Stimulated activated CD8-positive, alpha-beta memory T cell treated with anti-CD3 and anti-CD28 coated beads, Interleukin-4, amount 100 ng/mL, for 4 hours (primary cell): ENCODE measurements around the gene CFAP92.

Source experiments
- DNase-seq, 2 donors: peaks; one replicate each; pipeline ENCODE4 v3.0.0-alpha.2; 2020; ENCODE audit warnings: low read depth in 2 of 2, low spot score in 1 of 2

Gene CFAP92

GRCh38 chr3:129026728-129027543 lies 33.1 kb upstream of the CFAP92 start:
- DNase-seq: peak; percentile 71 to 83

GRCh38 chr3:129025691-129026435 lies 32.0 kb upstream of the CFAP92 start:
- DNase-seq: no peak

- DNase-seq: no peak
Observed at GRCh38 chr3:129025108-129025507, 31.2 kb upstream of the CFAP92 start.

GRCh38 chr3:129023909-129024308 lies 30.0 kb upstream of the CFAP92 start:
- no peak for DNase-seq

GRCh38 chr3:129023008-129023358 lies 29.1 kb upstream of the CFAP92 start:
- DNase-seq: no peak

- no peak for DNase-seq
Observed at GRCh38 chr3:129022114-129023007, 28.5 kb upstream of the CFAP92 start.

GRCh38 chr3:129021140-129021551 lies 27.3 kb upstream of the CFAP92 start:
- no peak for DNase-seq

GRCh38 chr3:129020691-129021090 lies 26.8 kb upstream of the CFAP92 start:
- no peak for DNase-seq

- no peak for DNase-seq
Observed at GRCh38 chr3:129019266-129019665, 25.4 kb upstream of the CFAP92 start.

GRCh38 chr3:129018751-129019150 lies 24.9 kb upstream of the CFAP92 start:
- DNase-seq: no peak

GRCh38 chr3:129018271-129018670 lies 24.4 kb upstream of the CFAP92 start:
- no peak for DNase-seq

- DNase-seq: no peak
Observed at GRCh38 chr3:129017484-129017899, 23.6 kb upstream of the CFAP92 start.

GRCh38 chr3:129016720-129017483 lies 23.0 kb upstream of the CFAP92 start:
- DNase-seq: no peak

- DNase-seq: no peak
Observed at GRCh38 chr3:129016356-129016719, 22.5 kb upstream of the CFAP92 start.

GRCh38 chr3:129015388-129016105 lies 21.7 kb upstream of the CFAP92 start:
- no peak for DNase-seq

- no peak for DNase-seq
Observed at GRCh38 chr3:129014793-129015345, 21.0 kb upstream of the CFAP92 start.

- DNase-seq: no peak
Observed at GRCh38 chr3:129014148-129014547, 20.3 kb upstream of the CFAP92 start.

- DNase-seq: no peak
Observed at GRCh38 chr3:129013491-129013891, 19.6 kb upstream of the CFAP92 start.

- DNase-seq: no peak
Observed at GRCh38 chr3:129010310-129010956, 16.6 kb upstream of the CFAP92 start.
